ENCODE data around the gene AIFM2.
"Not testable (repeated sequence)": the region's sequence is repeated elsewhere in the genome, so short reads cannot be mapped to it uniquely, and the experiment has no call there.

Gene AIFM2

GRCh38 chr10:70132098-70133029, at the start of gene AIFM2:
AIFM2 (minus strand) TSS chr10:70132825; CDS start chr10:70124084, 8,741 bp downstream.
- DNase-seq, result no peak

GRCh38 chr10:70179209-70179608, 46.6 kb upstream of the AIFM2 start:
- not testable (repeated sequence) for DNase-seq

GRCh38 chr10:70178139-70178725, 45.6 kb upstream of the AIFM2 start:
- no peak for DNase-seq

GRCh38 chr10:70176441-70176840, 43.8 kb upstream of the AIFM2 start:
- DNase-seq, result no peak

GRCh38 chr10:70175516-70175915, 42.9 kb upstream of the AIFM2 start:
- DNase-seq, result no peak

- DNase-seq, result no peak
Observed at GRCh38 chr10:70174058-70174741, 41.6 kb upstream of the AIFM2 start.

- no peak for DNase-seq
Observed at GRCh38 chr10:70169649-70170364, 37.2 kb upstream of the AIFM2 start.

GRCh38 chr10:70169011-70169410, 36.4 kb upstream of the AIFM2 start:
- no peak for DNase-seq

- DNase-seq, result no peak
Observed at GRCh38 chr10:70167246-70167645, 34.6 kb upstream of the AIFM2 start.

GRCh38 chr10:70166394-70166793, 33.8 kb upstream of the AIFM2 start:
- no peak for DNase-seq

GRCh38 chr10:70164163-70164562, 31.5 kb upstream of the AIFM2 start:
- no peak for DNase-seq

- DNase-seq, result no peak
Observed at GRCh38 chr10:70163448-70163847, 30.8 kb upstream of the AIFM2 start.

GRCh38 chr10:70162892-70163201, 30.2 kb upstream of the AIFM2 start:
- DNase-seq, result no peak

GRCh38 chr10:70162151-70162891, 29.7 kb upstream of the AIFM2 start:
- no peak for DNase-seq

GRCh38 chr10:70160798-70161197, 28.2 kb upstream of the AIFM2 start:
- DNase-seq, result no peak

GRCh38 chr10:70159366-70159765, 26.7 kb upstream of the AIFM2 start:
- not testable (repeated sequence) for DNase-seq

GRCh38 chr10:70158113-70158512, 25.5 kb upstream of the AIFM2 start:
- DNase-seq, result no peak

- no peak for DNase-seq
Observed at GRCh38 chr10:70155255-70155838, 22.7 kb upstream of the AIFM2 start.

- no peak for DNase-seq
Observed at GRCh38 chr10:70148516-70148915, 15.9 kb upstream of the AIFM2 start.

- DNase-seq, result no peak
Observed at GRCh38 chr10:70147259-70147625, 14.6 kb upstream of the AIFM2 start.

GRCh38 chr10:70146489-70147258, 14.0 kb upstream of the AIFM2 start, which contains the start of gene TYSND1:
TYSND1 (minus strand) TSS chr10:70146700; CDS start chr10:70146586, 114 bp downstream.
- DNase-seq, result peak; percentile 85

All from activated CD4-positive, alpha-beta T cell treated with anti-CD3 and anti-CD28 coated beads for 1 hour (primary cell).